NCI-H2227 treated with DMSO at 0.1 percent for 48 hours (cell line): ENCODE data around the gene LBP.
"Not testable (repeated sequence)": the region's sequence is repeated elsewhere in the genome, so short reads cannot be mapped to it uniquely, and the experiment has no call there.

Experiments used
- DNase-seq: peaks from one replicate; lab custom pipeline; 2025; lab: John Stamatoyannopoulos, UW

The LBP gene, protein sequence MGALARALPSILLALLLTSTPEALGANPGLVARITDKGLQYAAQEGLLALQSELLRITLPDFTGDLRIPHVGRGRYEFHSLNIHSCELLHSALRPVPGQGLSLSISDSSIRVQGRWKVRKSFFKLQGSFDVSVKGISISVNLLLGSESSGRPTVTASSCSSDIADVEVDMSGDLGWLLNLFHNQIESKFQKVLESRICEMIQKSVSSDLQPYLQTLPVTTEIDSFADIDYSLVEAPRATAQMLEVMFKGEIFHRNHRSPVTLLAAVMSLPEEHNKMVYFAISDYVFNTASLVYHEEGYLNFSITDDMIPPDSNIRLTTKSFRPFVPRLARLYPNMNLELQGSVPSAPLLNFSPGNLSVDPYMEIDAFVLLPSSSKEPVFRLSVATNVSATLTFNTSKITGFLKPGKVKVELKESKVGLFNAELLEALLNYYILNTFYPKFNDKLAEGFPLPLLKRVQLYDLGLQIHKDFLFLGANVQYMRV

DNA sequence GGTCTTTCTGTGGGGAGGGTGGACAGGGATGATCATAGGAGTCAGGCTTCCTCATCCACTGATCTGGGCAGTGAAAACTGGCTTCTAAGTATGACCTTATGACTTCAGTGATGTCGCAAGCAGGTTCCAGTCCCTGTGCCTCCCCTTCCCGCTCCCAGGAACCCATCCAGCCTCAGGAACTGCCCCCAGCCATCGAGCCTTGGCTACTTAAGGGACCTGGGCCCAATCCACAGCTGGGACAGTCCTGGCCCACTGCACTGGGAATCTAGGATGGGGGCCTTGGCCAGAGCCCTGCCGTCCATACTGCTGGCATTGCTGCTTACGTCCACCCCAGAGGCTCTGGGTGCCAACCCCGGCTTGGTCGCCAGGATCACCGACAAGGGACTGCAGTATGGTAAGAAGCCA lies at the start of gene LBP:
LBP (plus strand) TSS at position 236 of the 405 bp plus-strand sequence; CDS start at position 271, 35 bp downstream.
- DNase-seq: no peak

DNA sequence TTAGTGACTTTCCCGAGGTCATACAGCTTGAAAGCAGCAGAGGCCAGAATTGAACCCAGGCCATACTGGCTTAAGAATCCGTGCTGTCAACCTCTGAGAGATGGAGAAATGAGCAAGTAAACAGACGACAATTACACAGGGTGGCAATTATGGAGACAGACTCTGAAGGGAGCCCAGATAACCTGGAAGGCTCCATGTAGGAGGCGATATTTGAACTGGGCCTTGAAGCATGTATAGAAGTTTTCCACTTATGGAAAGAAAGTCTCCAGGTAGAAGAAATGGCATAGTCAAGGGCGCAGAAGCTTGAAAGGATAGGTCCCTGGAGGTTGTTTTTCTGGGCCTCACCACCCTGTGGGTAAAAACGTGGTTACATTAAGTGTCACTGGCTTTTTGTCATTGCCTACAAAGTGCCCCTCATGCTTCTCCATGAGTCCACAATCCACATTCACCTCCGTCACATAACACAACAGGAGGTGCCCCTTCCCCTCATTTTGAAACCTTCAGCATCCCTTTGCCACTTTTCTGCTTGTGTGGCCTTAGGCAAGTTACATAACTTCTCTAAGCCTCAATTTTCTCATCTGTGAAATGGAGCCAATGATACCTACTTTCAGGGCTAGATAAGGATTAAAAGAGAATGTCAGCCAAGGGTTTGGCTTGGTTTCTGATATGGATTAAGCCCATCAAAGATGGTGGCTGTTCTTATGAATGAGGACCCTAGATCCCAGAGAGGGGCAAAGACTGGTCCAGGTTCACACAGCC lies 48.2 kb upstream of the LBP start:
- no peak for DNase-seq

DNA sequence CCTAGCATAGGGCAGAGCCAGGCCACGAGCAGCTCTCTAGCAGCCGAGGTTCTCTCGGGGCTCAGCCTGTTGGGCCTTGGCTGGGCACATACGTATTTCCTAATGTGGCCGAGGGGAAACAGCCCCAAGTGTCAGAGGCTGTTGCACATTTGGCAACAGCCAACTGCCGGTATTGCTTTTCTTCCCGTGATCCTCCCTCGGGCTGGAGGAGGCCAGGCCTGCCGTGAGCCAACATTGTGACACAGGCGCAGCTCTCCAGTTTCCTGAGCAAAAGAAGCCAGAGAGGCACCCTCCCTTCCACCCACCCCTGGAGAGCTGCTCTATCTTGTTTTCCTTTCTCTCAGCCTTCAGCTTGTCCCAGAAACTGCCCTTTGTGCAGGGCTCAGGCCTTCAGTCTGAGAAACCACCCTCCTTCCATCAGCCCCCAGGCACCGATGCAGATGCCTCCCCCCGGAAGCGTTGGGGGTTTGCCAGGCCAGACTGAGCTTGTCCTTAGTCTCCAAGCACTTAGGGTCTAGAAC lies 47.5 kb upstream of the LBP start:
- no peak for DNase-seq

DNA sequence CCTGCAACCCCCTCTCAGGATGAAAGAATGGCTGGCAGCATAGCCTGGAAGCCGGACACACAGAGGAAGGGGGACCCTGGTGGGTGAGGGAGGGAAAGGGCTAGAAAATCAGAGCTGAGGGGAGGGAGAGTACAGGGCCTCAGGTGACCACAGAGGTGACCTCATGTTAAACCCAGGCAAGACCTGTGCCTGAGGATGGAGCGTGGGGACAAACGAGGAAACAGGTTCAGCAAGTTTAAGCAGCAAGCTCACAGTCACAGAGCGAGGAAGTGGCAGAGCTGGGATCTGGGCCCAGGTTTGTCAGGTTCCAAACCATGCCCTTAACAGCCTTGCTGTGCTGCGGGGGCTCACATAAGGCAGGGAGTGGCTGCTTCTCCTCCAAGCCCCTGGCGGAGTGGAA lies 46.3 kb upstream of the LBP start:
- DNase-seq: no peak

DNA sequence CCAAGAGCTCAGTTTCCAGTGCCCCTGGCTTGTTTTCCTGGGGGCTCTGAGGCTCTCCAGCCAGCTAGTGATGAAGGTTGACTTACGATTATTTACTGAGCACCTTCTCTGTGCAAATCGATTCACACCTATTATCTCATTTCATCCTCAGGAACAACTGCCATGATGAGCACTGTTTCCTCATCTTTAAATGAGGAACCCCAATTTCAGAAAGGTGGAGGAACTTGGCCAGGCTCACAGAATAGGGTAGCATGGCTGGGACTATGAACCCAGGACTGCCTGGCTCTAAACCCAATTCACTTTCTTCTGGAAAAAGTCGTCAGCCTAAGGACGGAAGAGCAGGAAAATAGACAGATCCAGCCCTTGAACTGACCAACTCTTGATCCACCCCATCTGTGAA lies 45.8 kb upstream of the LBP start:
- no peak for DNase-seq

DNA sequence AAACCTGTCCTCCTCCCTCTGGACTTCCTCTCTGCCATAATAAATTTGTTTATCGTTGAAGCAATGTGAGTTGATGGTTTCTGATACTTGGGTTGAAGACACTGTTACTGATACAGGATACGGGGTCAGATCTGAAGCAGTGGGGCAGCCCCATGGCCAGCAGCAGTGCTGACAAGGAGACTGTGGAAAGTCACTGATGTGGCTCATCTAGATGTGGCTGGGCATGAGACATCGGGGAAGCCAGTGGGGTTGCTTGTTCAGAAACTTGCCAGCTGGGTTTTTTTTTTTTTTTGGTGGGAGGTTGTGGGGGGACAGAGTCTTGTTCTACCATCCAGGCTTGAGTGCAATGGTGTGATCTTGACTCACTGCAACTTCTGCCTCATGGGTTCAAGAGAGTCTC lies 45.0 kb upstream of the LBP start:
- DNase-seq: no peak

DNA sequence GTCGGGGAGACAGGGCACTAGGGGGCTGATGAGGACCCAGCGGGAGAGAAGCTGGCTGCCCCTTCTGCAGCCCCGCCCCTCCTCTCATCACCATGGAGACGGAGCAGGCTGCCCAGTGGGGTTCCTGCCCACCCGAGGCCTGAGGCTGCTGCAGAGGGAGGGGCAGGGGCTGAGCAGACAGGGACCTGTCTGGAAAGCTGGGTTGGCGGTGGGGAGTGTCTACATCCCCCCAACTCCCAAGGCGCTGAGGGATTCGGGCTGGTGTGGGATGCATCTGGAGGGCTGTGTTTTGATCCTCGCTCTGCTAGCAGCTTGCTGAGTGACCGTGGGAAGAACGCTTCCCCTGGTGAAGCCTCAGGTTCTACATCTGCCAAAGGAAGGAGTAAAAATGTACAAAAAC lies 43.5 kb upstream of the LBP start:
- DNase-seq: peak; percentile 13

DNA sequence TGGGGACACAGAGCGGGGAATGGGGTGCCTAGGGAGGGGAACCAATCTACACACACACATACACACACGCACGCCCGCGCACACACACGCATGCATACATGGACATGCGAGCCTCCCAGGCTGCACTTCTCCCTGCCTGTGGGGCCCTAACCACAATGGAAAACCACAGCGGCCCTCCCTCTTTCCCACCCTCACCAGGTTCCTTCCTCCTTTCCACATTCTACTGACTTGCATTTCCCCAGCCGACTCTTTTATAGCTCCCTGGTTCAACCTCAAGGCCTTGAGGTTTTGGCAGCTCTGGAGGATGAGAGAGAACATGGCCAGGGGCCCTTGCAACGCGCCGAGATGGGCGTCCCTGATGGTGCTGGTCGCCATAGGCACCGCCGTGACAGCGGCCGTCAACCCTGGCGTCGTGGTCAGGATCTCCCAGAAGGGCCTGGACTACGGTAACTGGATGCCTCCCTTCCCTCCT lies 42.3 kb upstream of the LBP start, which contains the start of gene BPI:
BPI (plus strand) TSS at position 249 of the 472 bp plus-strand sequence; CDS start at position 317, 68 bp downstream.
- DNase-seq: no peak

DNA sequence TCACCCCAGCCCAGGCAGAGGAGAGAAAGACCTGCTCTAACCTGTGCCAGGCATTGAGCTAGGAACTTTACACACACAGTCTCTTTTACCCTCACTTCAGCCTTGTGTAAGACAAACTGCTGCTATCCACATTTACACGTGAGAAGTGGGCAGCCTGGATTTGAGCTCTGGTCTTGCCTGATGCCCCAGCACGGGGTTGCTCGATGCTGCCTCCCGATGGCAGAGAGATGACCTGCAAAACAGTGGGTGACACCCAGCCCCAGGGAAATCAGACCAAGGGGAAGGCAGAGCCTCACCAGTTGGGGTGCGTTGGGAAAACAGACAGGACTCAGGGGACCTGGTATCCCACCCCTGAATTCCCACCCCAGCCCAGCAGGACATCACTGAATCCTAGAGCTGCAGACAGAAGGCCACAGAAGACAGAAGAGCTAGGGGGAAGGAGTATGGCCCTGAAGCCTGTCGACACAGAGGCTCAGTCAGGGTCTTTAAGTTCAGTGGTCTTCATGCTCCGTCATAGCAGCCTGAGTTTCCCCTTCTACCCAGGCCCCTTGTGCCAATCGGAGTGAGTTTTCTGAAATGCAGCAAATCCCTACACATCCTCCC lies 41.3 kb upstream of the LBP start:
- DNase-seq: no peak

DNA sequence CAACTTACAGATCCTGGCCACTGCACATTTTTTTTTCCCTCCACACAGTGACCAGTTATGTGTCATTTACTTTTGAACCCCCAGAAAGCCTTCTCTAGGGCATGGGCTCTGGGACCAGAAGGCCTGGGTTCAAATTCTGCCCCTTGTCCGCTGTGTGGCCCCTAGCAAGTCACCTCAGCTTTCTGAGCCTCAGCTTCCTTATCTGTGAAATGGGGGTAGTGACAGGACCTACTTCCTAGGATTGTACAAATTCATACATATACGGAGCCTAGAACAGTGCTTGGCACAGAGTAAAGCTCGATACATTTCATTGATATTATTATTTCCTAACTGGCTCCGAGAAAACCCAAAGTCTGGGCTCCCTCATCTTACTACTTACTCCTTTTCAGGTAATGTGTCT lies 40.7 kb upstream of the LBP start:
- DNase-seq: no peak

DNA sequence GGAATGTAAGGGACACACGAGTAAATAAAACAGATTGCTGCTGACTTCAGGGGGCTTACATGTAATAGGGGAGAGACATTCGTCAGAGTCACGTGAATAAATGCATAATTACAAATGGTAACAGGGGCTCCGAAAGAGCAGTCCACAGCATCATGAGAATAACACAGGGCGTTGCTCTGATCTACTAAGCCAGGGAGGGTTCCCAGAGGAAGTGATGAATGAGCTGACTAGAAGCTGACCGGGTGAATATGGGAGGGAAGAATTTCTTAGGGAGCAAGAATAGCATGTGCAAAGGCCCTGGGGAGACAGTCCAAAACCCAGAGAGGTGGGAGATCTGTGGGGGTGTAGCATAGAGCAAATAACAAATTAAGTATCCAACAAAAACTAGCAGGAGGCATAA lies 39.9 kb upstream of the LBP start:
- no peak for DNase-seq

DNA sequence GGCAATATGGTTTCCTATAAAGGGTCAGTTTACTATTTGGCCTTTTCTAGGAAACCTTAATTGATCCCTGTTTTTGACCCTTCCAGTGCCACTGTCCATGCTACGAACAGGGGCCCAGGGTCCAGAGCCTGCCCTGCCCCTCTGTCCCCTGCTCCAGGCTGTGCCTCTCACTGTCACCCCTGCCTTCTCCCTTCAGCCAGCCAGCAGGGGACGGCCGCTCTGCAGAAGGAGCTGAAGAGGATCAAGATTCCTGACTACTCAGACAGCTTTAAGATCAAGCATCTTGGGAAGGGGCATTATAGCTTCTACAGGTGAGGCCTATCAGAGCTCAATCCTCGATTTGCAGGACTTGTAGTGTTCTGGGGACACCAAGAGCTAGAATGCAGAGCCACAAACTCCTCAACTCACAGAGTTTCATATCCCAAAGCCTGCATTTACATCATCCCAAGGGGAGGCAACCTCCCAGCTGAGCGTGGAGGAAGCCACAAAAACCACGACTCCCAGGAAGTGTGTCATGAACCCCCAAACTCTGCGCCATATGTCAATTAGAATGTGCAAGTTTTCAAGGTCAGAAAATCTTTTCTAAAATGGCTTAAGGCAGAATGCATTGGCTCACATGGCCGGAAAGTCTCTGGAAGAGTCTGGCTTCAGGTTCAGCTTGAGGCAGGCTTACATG lies 38.8 kb upstream of the LBP start:
- DNase-seq: no peak

DNA sequence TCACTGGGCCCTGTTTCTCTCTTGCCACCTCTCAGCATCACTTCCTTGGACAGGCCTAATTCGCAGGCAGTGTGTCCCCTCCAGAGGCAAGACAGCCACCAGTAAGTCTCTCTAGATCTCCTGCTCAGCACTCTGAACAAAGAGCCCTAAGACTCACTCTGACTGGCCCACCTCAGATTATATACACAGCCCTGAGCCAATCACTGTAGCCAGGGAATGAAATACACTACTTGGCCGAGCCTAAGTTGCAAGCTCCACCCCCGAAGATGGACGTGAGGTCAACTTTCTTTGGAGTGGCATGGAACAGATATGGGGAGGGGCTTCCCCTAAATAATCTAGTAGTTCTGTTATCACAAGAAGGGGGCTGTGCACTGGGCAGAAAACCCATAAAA lies 38.2 kb upstream of the LBP start:
- no peak for DNase-seq

DNA sequence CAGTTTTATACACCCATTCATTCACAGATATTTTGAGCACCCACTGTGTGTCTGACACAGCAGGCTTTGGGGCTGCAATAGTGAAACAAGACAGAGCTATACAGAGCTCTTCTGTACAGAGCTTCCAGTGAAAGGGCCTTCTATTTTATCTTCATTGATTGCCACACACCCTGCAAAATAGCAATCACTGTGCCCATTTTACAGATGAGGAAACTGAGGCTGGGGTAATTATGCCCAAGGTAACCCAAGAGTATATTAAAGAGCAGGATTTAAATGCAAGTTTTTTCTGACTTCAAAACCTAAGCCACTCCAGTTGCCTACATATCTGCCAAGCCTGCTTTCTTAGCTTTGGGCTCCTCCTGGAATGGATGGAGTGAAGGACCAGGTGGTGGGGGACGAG lies 37.8 kb upstream of the LBP start:
- DNase-seq: no peak

DNA sequence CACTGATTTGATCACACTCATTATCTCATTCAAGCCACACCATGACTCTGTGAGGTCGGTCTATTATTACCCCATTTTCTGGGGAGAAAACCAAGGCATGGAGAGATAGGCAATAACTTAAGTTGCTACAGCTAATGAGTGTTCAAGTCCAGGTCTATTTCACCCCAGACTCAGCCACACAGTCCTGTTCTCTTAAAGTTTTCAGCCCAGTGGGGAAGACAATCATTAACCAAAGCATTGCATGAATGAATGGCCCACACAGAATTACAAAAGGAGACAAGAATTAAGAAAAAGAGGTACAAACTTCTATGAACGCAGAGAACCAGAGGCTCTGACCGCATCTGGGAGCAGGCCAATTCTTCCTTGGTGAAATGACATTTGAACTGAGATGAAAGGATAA lies 35.2 kb upstream of the LBP start:
- DNase-seq: no peak

DNA sequence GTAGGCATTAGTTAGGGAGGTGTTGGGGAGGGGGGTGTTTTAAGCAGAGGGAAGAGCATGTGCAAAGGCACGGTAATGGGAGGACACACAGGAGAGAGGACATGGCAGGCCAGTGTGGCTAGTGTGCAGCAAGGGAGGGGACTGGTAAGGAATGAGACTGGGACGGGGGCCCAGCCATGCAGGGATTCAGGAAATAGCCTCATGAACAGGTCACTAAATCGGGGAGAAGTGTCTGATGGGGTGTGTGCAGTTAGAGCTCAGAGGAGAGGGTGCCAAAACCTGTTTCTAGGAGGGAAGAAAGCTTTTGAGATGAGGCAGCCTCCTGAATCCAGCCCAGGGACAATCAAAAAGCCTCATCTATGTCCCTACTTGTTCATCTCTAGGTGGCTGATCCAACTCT lies 34.8 kb upstream of the LBP start:
- DNase-seq: no peak

DNA sequence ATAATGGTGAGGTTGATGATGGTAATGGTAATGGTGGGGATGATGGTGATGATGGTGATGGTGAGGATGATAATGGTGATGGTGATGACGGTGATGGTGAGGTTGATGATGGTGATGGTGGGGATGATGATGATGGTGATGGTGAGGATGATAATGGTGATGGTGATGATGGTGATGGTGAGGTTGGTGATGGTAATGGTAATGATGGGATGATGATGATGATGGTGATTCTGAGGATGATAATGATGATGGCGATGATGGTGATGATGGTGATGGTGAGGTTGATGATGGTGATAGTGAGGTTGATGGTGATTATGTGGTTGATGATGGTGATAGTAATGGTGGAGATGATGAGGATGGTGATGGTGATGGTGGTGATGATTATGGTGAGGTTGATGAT lies 32.6 kb upstream of the LBP start:
- no peak for DNase-seq

DNA sequence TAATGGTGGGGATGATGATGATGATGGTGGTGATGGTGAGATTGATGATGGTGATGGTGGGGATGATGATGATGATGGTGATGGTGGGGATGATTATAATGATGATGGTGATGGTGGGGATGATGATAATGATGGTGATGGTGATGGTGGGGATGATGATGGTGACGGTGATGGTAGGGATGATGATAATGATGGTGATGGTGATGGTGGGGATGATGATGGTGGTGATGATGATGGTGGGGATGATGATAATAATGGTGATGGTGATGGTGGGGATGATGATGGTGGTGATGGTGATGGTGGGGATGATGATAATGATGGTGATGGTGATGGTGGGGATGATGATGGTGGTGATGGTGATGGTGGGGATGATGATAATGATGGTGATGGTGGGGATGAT lies 31.9 kb upstream of the LBP start:
- not testable (repeated sequence) for DNase-seq

DNA sequence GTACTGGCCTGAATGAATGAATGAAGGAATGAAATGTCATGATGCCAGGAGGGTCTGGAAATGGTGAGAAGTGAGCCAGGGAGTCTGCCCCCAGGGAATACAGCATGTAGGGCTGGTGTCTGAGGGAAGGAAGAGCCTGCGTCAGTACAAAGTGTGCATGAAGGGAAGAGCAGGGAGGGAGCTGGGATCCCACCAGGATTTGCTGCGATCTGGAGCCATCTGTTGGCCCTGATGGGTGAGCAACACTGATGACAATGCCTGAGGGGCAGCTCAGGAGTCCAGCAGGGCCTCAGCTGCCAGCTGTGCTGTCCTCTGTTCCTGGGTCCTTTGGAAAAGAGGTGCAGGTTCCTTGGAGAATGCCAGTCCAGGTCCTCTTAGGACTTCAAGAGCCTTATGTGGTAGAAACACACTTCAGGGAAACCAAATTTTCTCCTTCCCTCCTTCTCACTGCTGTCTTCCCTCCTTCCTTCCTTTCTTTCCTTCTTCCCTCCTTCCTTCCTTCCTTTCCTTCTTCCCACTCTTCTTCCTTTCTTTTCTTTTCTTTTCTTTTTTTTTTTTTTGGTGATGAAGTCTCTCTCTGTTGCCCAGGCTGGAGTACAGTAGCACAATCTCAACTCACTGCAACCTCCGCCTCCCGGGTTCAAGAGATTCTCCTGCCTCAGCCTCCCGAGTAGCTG lies 30.9 kb upstream of the LBP start:
- peak; percentile 6 for DNase-seq

DNA sequence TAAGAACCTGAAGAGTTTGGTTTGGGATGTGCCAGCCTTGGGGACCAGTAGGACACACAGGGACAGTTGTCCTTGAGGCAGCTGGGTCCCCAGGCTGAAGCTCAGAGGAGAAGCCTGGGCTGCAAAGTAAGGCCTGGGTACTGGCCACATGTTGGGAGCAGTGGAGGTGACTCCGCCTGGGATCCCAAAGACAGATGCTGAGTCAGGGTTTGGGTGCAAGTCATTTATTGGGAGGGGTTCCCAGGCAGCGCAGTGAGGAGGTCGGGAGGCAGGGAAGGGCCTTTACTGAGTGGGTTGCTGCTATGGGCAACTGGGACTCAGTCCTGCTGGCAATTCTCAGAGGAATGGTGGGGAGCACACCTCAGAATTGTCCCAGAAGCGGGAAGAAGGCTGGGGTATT lies 29.9 kb upstream of the LBP start:
- DNase-seq: no peak

DNA sequence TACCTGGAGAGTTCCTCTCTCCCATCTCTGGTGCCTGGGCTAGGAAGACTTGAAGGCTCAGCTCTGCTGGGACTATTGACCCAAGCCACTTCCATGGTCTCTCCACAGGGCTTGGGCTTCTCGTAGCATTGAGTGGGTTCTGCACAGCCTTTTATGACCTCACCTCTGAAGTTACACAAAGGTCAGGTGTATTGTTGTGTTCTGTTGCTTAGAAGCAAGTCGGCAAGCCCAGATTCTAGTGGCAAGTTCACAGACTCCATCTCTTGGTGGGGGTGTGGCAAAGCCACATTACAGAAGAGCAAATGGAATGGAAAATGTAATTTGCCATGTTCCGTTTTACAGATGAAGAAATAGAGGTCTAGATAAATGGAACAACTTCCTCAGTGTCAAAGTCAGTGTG lies 28.9 kb upstream of the LBP start:
- DNase-seq: no peak
